Parathyroid adenoma (tissue), 2 donors: ENCODE data around the gene SPACA5.
A peak's percentile ranks its signal among the peaks of the same experiment; 100 is the strongest.
"Not testable (repeated sequence)": the region's sequence is repeated elsewhere in the genome, so short reads cannot be mapped to it uniquely, and the experiment has no call there.

Experiments
- H2AFZ ChIP-seq: fragments of 300-600 bp; sonication (generic); one replicate; pipeline ENCODE4 v1.7.0; 2017; ENCODE audit warnings: antibody characterized with exemption, mild to moderate bottlenecking
- H3K27ac ChIP-seq: fragments of 300-600 bp; sonication (generic); one replicate; pipeline ENCODE4 v1.7.0; 2017
- H3K27me3 ChIP-seq: fragments of 300-600 bp; sonication (generic); one replicate; pipeline ENCODE4 v1.7.0; 2017; ENCODE audit warnings: low read length; ENCODE audit not compliant: control insufficient read depth, insufficient read depth
- H3K36me3 ChIP-seq: fragments of 300-600 bp; sonication (generic); one replicate; pipeline ENCODE4 v1.7.0; 2017; ENCODE audit warnings: low read length; ENCODE audit not compliant: control insufficient read depth, insufficient read depth
- H3K4me1 ChIP-seq: fragments of 300-600 bp; sonication (generic); one replicate; pipeline ENCODE4 v1.7.0; 2017; ENCODE audit warnings: control low read depth
- H3K4me2 ChIP-seq: fragments of 300-600 bp; sonication (generic); one replicate; pipeline ENCODE4 v1.7.0; 2017; ENCODE audit warnings: low read length
- H3K4me3 ChIP-seq: fragments of 300-600 bp; sonication (generic); one replicate; pipeline ENCODE4 v1.7.0; 2017; ENCODE audit warnings: low read depth, low read length
- H3K79me2 ChIP-seq: fragments of 300-600 bp; sonication (generic); one replicate; pipeline ENCODE4 v1.7.0; 2017; ENCODE audit warnings: control low read depth
- H3K9ac ChIP-seq: fragments of 300-600 bp; sonication (generic); one replicate; pipeline ENCODE4 v1.7.0; 2017; ENCODE audit warnings: mild to moderate bottlenecking
- H3K9me3 ChIP-seq: fragments of 300-600 bp; sonication (generic); one replicate; pipeline ENCODE4 v1.7.0; 2017; ENCODE audit warnings: low read length; ENCODE audit not compliant: control insufficient read depth
- TF ChIP-seq, protein P1 (sequence below): fragments of 300-600 bp; sonication (generic); IDR thresholded peaks from one replicate; pipeline ENCODE4 v1.7.0; 2017; ENCODE audit warnings: antibody characterized with exemption, mild to moderate bottlenecking
- donor health status: primary hyperparathyroidism.

The SPACA5 gene

DNA sequence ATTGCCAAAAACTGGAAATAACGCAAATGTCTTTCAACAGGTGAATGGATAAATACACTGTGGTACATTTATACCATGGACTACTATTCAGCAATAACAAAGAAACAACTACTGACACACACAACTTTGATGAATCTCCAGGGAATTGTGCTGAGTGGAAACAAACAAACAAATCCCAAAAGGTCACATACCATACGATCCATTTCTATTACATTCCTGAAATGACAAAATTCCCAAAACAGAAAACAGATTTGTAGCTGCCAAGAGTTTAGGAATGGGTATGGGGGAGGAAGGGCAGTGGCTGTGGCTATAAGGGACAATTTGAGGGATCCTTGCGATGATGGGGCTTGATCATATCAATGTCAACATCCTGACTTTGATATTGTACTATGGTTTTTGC, 5.5 kb upstream of the SPACA5 start:
- Histone ChIP-seq H3K4me3 (no peak overlapping the region), H3K27ac (no peak overlapping the region), H3K4me2 (no peak overlapping the region), H3K79me2 (no peaks in the 10 kb centered on the region), H3K4me1 (no peaks in the 10 kb centered on the region), H3K9ac (no peak overlapping the region), H2AFZ (no peak overlapping the region), H3K36me3 (no peaks in the 10 kb centered on the region), H3K27me3 (no peaks in the 10 kb centered on the region), H3K9me3 (no peaks in the 10 kb centered on the region)
- TF ChIP-seq, protein P1, sequence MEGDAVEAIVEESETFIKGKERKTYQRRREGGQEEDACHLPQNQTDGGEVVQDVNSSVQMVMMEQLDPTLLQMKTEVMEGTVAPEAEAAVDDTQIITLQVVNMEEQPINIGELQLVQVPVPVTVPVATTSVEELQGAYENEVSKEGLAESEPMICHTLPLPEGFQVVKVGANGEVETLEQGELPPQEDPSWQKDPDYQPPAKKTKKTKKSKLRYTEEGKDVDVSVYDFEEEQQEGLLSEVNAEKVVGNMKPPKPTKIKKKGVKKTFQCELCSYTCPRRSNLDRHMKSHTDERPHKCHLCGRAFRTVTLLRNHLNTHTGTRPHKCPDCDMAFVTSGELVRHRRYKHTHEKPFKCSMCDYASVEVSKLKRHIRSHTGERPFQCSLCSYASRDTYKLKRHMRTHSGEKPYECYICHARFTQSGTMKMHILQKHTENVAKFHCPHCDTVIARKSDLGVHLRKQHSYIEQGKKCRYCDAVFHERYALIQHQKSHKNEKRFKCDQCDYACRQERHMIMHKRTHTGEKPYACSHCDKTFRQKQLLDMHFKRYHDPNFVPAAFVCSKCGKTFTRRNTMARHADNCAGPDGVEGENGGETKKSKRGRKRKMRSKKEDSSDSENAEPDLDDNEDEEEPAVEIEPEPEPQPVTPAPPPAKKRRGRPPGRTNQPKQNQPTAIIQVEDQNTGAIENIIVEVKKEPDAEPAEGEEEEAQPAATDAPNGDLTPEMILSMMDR, result no peak

DNA sequence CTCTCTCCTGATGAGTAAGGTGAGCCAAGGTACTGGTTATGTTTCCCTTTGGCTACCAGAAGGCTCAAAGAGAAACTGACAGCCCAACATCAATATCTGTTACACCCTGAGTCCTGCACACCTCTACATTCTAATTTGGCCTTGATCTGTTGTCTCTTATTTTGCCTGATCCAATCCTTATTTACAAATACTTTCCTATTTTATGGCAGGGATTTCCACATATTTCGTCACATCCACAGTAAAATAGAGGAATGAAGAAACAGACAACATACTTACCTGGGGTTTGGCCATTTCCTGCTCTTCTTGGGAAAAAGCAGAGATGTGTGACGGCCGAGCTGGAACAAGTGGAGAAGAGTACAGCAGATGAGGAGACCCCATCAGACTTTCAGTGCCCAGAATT, 4.5 kb upstream of the SPACA5 start:
- TF ChIP-seq, protein P1, result no peak
- H3K4me2 ChIP-seq, result no peak overlapping the region
- no peak overlapping the region for H2AFZ ChIP-seq
- no peaks in the 10 kb centered on the region for H3K79me2 ChIP-seq
- H3K27me3 ChIP-seq, result no peaks in the 10 kb centered on the region
- no peaks in the 10 kb centered on the region for H3K9me3 ChIP-seq
- H3K36me3 ChIP-seq, result no peaks in the 10 kb centered on the region
- H3K27ac ChIP-seq, result no peak overlapping the region
- H3K4me3 ChIP-seq, result no peak overlapping the region
- no peaks in the 10 kb centered on the region for H3K4me1 ChIP-seq
- H3K9ac ChIP-seq, result no peak overlapping the region

DNA sequence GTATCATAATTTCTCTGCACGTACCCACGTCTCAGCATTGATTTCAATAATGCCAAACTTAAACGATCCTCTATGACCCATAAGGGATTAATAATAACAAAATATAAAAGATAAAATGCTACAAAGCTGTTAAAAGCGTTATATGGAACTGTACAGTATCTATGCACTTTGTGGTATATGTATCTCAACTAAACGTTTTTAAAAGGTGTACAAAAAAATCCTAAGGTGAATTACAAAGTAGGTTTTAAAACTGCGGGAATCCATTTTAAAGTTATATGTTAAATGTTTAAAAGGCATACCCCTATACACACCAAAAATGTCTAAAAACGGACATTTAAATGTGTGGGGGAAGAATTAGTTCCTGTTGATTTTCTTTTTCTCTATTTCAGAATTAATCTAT, 3.9 kb upstream of the SPACA5 start:
- Histone ChIP-seq H3K27ac (no peak overlapping the region), H3K9ac (no peak overlapping the region), H2AFZ (no peak overlapping the region), H3K9me3 (no peaks in the 10 kb centered on the region), H3K79me2 (no peaks in the 10 kb centered on the region), H3K4me2 (peak overlapping the region; percentile 61), H3K27me3 (no peaks in the 10 kb centered on the region), H3K4me3 (peak overlapping the region; percentile 65), H3K36me3 (no peaks in the 10 kb centered on the region), H3K4me1 (no peaks in the 10 kb centered on the region)
- TF ChIP-seq, protein P1, result no peak

DNA sequence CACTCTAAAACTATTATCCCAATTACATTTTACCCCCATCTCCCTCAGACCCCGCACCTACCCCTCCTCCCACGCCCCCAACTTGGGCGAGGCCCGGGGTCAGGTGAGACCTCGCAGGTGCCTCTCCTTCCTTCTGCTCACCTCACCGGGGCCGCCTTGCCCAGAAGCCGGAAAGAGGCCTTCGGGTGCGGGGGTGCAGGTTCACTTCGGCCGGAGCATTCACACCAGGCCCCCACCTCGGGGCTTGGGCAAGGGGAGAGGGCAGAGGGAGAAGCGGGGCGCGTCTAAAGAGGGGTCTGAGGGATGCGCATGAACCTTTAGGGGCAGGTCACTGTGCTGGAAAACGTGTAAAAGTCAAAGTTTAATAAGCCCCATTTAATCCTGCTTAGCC, 3.4 kb upstream of the SPACA5 start:
- H3K4me2 ChIP-seq, result peak overlapping the region; percentile 61
- peak overlapping the region; percentile 71 for H2AFZ ChIP-seq
- H3K36me3 ChIP-seq, result no peaks in the 10 kb centered on the region
- H3K27me3 ChIP-seq, result no peaks in the 10 kb centered on the region
- no peaks in the 10 kb centered on the region for H3K4me1 ChIP-seq
- H3K9ac ChIP-seq, result no peak overlapping the region
- H3K4me3 ChIP-seq, result peak overlapping the region; percentile 65
- TF ChIP-seq, protein P1, result no peak
- no peaks in the 10 kb centered on the region for H3K79me2 ChIP-seq
- no peaks in the 10 kb centered on the region for H3K9me3 ChIP-seq
- H3K27ac ChIP-seq, result peak overlapping the region; percentile 64

DNA sequence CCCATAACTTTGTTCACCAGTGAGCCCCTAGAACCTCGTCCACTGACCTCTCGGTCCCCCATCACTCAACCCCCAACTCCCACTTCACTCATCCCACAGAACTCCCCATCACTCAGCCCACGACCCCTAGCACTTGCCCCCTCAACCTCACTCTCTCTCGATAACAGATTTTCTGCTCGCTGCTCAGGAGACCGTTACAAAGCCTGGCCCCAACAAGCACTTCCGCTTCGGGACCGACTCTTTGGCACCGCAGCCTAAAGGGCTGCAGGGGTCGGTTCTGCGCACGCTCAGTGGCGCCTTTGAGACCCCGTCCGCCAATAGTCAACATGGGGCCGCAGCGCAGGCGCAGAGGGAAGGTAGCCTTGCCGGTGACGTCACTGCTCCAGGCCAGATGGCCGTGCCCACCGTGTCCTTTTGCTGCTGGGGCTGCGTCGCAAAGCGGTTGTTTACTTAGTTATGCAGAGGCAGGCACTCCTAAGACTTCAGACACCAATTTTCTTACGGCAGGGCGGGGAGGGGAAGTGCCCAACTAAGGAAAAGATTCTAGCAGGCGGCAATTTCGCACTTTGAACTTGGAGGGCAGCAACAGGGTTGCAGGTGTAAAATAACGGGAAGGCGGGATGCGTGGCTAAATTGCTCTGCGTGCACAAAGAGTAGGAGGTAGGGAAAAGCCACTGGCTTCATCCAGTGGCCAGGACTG, 2.9 kb upstream of the SPACA5 start, which contains the start of gene ZNF182:
Gene ZNF182 (minus strand): TSS at position 232 of the 700 bp plus-strand sequence. CDS start 1,380 bp downstream, outside the sequence.
- TF ChIP-seq, protein P1, result no peak
- no peaks in the 10 kb centered on the region for H3K9me3 ChIP-seq
- H3K27me3 ChIP-seq, result no peaks in the 10 kb centered on the region
- no peaks in the 10 kb centered on the region for H3K4me1 ChIP-seq
- H3K27ac ChIP-seq, result peak within 1 kb of the TSS; percentile 64
- peak within 1 kb of the TSS; percentile 65 for H3K4me3 ChIP-seq
- peak within 1 kb of the TSS; percentile 71 for H2AFZ ChIP-seq
- no peak within 1 kb of the TSS for H3K9ac ChIP-seq
- H3K79me2 ChIP-seq, result no peaks in the 10 kb centered on the region
- H3K4me2 ChIP-seq, result peak within 1 kb of the TSS; percentile 61
- H3K36me3 ChIP-seq, result no peaks in the 10 kb centered on the region

DNA sequence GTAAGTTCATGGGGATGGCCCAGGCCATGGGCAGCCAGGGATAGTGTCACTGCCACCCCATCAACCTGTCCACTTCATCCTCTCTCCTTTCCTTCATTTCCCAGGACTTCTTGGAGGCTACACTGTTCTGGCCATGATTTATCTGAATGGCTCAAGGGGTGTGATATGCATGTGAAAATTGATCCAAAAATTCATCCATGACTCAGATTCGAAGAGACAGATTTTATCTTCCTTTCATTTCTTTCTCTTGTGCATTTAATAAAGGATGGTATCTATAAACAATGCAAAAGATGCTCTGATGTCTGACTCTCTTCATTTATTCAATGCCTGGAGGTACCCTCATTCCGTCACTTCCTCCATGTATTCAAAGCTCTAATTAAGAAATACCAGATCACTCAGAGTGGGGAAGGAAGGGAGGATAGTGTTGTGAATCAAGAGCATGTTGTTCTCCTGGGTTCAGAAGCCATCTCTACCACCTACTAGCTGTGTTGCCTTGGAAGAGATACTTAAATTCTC, 2.7 kb downstream of the SPACA5 start:
- not testable (repeated sequence) for H3K36me3 ChIP-seq, H3K27ac ChIP-seq, H3K4me3 ChIP-seq, H3K4me1 ChIP-seq, H3K9ac ChIP-seq, H2AFZ ChIP-seq, H3K9me3 ChIP-seq, H3K4me2 ChIP-seq, H3K27me3 ChIP-seq, H3K79me2 ChIP-seq
